Loucy (cell line): ENCODE results near the gene MYH16.

Experiments used
- H2AFZ ChIP-seq: fragments of 200-600 bp; sonication (generic); 2 replicates; pipeline ENCODE4 v1.6.0; 2016; ENCODE audit warnings: antibody characterized with exemption, mild to moderate bottlenecking, low read length, moderate library complexity
- H3F3A ChIP-seq: fragments of 200-600 bp; 2 replicates; pipeline ENCODE4 v1.6.0; 2016; ENCODE audit warnings: antibody characterized with exemption, low read depth, mild to moderate bottlenecking
- H3K27me3 ChIP-seq: fragments of 200-600 bp; sonication (generic); 2 replicates; pipeline ENCODE4 v1.6.1; 2014; ENCODE audit warnings: low read length, mild to moderate bottlenecking; ENCODE audit not compliant: insufficient read depth, poor library complexity, severe bottlenecking
- H3K36me3 ChIP-seq: fragments of 200-600 bp; sonication (generic); 2 replicates; pipeline ENCODE4 v1.6.1; 2016; ENCODE audit warnings: low read length; ENCODE audit not compliant: insufficient read depth
- H3K4me1 ChIP-seq: fragments of 200-600 bp; sonication (generic); 2 replicates; pipeline ENCODE4 v1.5.1; 2014; ENCODE audit warnings: low read length, mild to moderate bottlenecking; ENCODE audit not compliant: insufficient read depth, poor library complexity, severe bottlenecking
- H3K4me2 ChIP-seq: fragments of 200-600 bp; sonication (generic); 2 replicates; pipeline ENCODE4 v1.6.0; 2014; ENCODE audit warnings: antibody characterized with exemption, low read length, low read depth, mild to moderate bottlenecking; ENCODE audit not compliant: poor library complexity, severe bottlenecking
- H3K4me3 ChIP-seq: fragments of 200-600 bp; sonication (generic); 2 replicates; pipeline ENCODE4 v1.5.1; 2014; ENCODE audit warnings: low read length, mild to moderate bottlenecking, mixed read lengths; ENCODE audit not compliant: poor library complexity, severe bottlenecking
- H3K79me2 ChIP-seq: fragments of 200-600 bp; sonication (generic); 2 replicates; pipeline ENCODE4 v1.6.1; 2014; ENCODE audit warnings: low read length; ENCODE audit not compliant: insufficient read depth
- H3K9ac ChIP-seq: fragments of 200-600 bp; sonication (generic); 2 replicates; pipeline ENCODE4 v1.6.0; 2014; ENCODE audit warnings: mild to moderate bottlenecking, low read depth, low read length, moderate library complexity; ENCODE audit not compliant: poor library complexity, severe bottlenecking
- H3K9me2 ChIP-seq: fragments of 200-600 bp; sonication (generic); replicated peaks from 2 replicates; pipeline ENCODE4 v1.6.1; 2016; ENCODE audit warnings: low read depth, low read length, mixed read lengths
- H3K9me3 ChIP-seq: fragments of 200-600 bp; sonication (generic); 2 replicates; pipeline ENCODE4 v1.6.1; 2014; ENCODE audit warnings: mild to moderate bottlenecking, antibody characterized with exemption, low read length, low read depth; ENCODE audit not compliant: insufficient read depth
- H4K20me1 ChIP-seq: fragments of 200-600 bp; sonication (generic); 2 replicates; pipeline ENCODE4 v1.6.0; 2014; ENCODE audit warnings: antibody characterized with exemption, low read length, mild to moderate bottlenecking; ENCODE audit not compliant: insufficient read depth, poor library complexity, severe bottlenecking
- CTCF ChIP-seq: fragments of 200-600 bp; sonication (generic); conservative IDR thresholded peaks from 2 replicates; pipeline ENCODE4 v1.5.1; 2014; ENCODE audit warnings: mild to moderate bottlenecking, antibody characterized with exemption, low read length
- EZH2phosphoT487 ChIP-seq: fragments of 200-600 bp; IDR thresholded peaks from 2 replicates; pipeline ENCODE4 v1.6.1; 2018; ENCODE audit warnings: antibody characterized with exemption, mild to moderate bottlenecking, moderate library complexity, borderline replicate concordance

The MYH16 gene

GRCh38 chr7:99261646-99262045, 11.0 kb upstream of the MYH16 start:
- H3K4me1 ChIP-seq = no peaks in the 10 kb centered on the region
- H3K4me2 ChIP-seq = no peak overlapping the region
- TF ChIP-seq CTCF (no peak), EZH2phosphoT487 (no peak)
- no peaks in the 10 kb centered on the region for H3K27me3 ChIP-seq
- no peaks in the 10 kb centered on the region for H3K79me2 ChIP-seq
- no peak overlapping the region for H3K4me3 ChIP-seq
- H3K9me3 ChIP-seq = no peaks in the 10 kb centered on the region
- H4K20me1 ChIP-seq = no peaks in the 10 kb centered on the region
- H3K9ac ChIP-seq = no peak overlapping the region
- no peaks in the 10 kb centered on the region for H3K9me2 ChIP-seq
- H3F3A ChIP-seq = no peaks in the 10 kb centered on the region
- H3K36me3 ChIP-seq = no peaks in the 10 kb centered on the region
- no peak overlapping the region for H2AFZ ChIP-seq

- no peaks in the 10 kb centered on the region for H3K36me3 ChIP-seq
- H3K79me2 ChIP-seq = no peaks in the 10 kb centered on the region
- H3K9me2 ChIP-seq = no peaks in the 10 kb centered on the region
- TF ChIP-seq CTCF (no peak), EZH2phosphoT487 (no peak)
- no peak overlapping the region for H3K9ac ChIP-seq
- H3K27me3 ChIP-seq = no peaks in the 10 kb centered on the region
- no peaks in the 10 kb centered on the region for H3F3A ChIP-seq
- no peak overlapping the region for H3K4me3 ChIP-seq
- no peak overlapping the region for H3K4me2 ChIP-seq
- H2AFZ ChIP-seq = no peak overlapping the region
- H3K4me1 ChIP-seq = no peaks in the 10 kb centered on the region
- H3K9me3 ChIP-seq = no peaks in the 10 kb centered on the region
- H4K20me1 ChIP-seq = no peaks in the 10 kb centered on the region
These were observed 6.7 kb upstream of the MYH16 start for GRCh38 chr7:99265848-99266480.

- no peak overlapping the region for H2AFZ ChIP-seq
- H3K9ac ChIP-seq = no peak overlapping the region
- no peaks in the 10 kb centered on the region for H4K20me1 ChIP-seq
- H3F3A ChIP-seq = no peaks in the 10 kb centered on the region
- no peak overlapping the region for H3K4me2 ChIP-seq
- H3K4me1 ChIP-seq = no peaks in the 10 kb centered on the region
- no peaks in the 10 kb centered on the region for H3K9me3 ChIP-seq
- H3K79me2 ChIP-seq = no peaks in the 10 kb centered on the region
- no peaks in the 10 kb centered on the region for H3K36me3 ChIP-seq
- no peak overlapping the region for H3K4me3 ChIP-seq
- no peaks in the 10 kb centered on the region for H3K27me3 ChIP-seq
- H3K9me2 ChIP-seq = no peaks in the 10 kb centered on the region
- TF ChIP-seq EZH2phosphoT487 = no peak
- no peak for TF ChIP-seq CTCF
These were observed 5.2 kb upstream of the MYH16 start for GRCh38 chr7:99267481-99267840.
